GM12878 (cell line): ENCODE data around the gene SOX30. TPM values are rescaled to one million over a fixed set of nuclear protein-coding genes. Genes with fewer than 3 reads are reported as not detected.

Experiments used
- ATAC-seq: fragments of 200-7000 bp; cut with Tn5 transposase; 3 replicates; pipeline ENCODE4 v1.9.1; 2020; ENCODE audit warnings: mild to moderate bottlenecking, moderate library complexity
- BruUV-seq: library from RNA; stranded (reverse); fragments of 400-500 nt; replicated peaks from 2 replicates; lab custom pipeline; 2021; lab: Mats Ljungman, UMichigan
- CTCF ChIA-PET: fragments of 300-600 bp; sonication (Branson Sonifier 250); formaldehyde crosslinking; extraction: SDS; loops from one replicate; lab custom pipeline; 2021; ENCODE audit warnings: inconsistent platforms; lab: Yijun Ruan, JAX
- POLR2A ChIA-PET: fragments of 350-600 bp; formaldehyde crosslinking; extraction: SDS; loops from one replicate; lab custom pipeline; 2021; ENCODE audit warnings: inconsistent platforms; lab: Charles Lee
- RAD21 ChIA-PET: fragments of 300-600 bp; sonication (Branson Sonifier 250); formaldehyde crosslinking; loops from one replicate; lab custom pipeline; 2023; ENCODE audit warnings: antibody characterized with exemption; ENCODE audit not compliant: unreplicated experiment; lab: Charles Lee
- SMC1A ChIA-PET: fragments of 300-600 bp; sonication (Branson Sonifier 250); formaldehyde crosslinking; loops from one replicate; lab custom pipeline; 2023; ENCODE audit not compliant: unreplicated experiment, uncharacterized antibody; lab: Charles Lee
- DNase-seq: peaks from one replicate; pipeline ENCODE4 v3.0.0-alpha.2; 2011; ENCODE audit warnings: low read depth, low spot score
- FAIRE-seq: peaks from 3 replicates; lab custom pipeline; 2011; peaks lifted over from hg19 to GRCh38; lab: Jason Lieb, UNC
- H2AFZ ChIP-seq: 2 replicates; pipeline ENCODE4 v1.6.0; 2011; ENCODE audit warnings: low read depth, low read length, control low read depth; ENCODE audit not compliant: control insufficient read depth
- H3K27ac ChIP-seq: 2 replicates; pipeline ENCODE4 v1.5.1; 2011; ENCODE audit warnings: control low read depth; ENCODE audit not compliant: control insufficient read depth, insufficient read depth
- H3K27me3 ChIP-seq, 2 experiments: replicated peaks in 1 of 2; 2 replicates each; pipeline versions ENCODE4 v1.6.0 to v1.6.1; 2011; ENCODE audit warnings: low read length in 1 of 2; ENCODE audit not compliant: control insufficient read depth in 2 of 2, insufficient read depth in 2 of 2
- H3K36me3 ChIP-seq, 2 experiments: 2 replicates each; pipeline ENCODE4 v1.5.1; 2011; ENCODE audit warnings: low read length in 1 of 2; ENCODE audit not compliant: control insufficient read depth in 2 of 2, insufficient read depth in 2 of 2
- H3K4me1 ChIP-seq: 2 replicates; pipeline ENCODE4 v1.6.1; 2011; ENCODE audit warnings: mild to moderate bottlenecking, low read length, moderate library complexity, mixed read lengths; ENCODE audit not compliant: control insufficient read depth, insufficient read depth
- H3K4me2 ChIP-seq: 2 replicates; pipeline ENCODE4 v1.6.0; 2011; ENCODE audit warnings: control low read depth; ENCODE audit not compliant: control insufficient read depth, insufficient read depth
- H3K4me3 ChIP-seq: fragments of 200-600 bp; sonication (generic); 2 replicates; pipeline ENCODE4 v1.5.1; 2016
- H3K79me2 ChIP-seq: 2 replicates; pipeline ENCODE4 v1.6.0; 2011; ENCODE audit warnings: low read length; ENCODE audit not compliant: control insufficient read depth, insufficient read depth
- H3K9ac ChIP-seq: 2 replicates; pipeline ENCODE4 v1.8.0; 2011; ENCODE audit warnings: low read length, control low read depth, mixed read lengths; ENCODE audit not compliant: control insufficient read depth, insufficient read depth
- H3K9me3 ChIP-seq: replicated peaks from 3 replicates; pipeline ENCODE4 v1.5.1; 2011; ENCODE audit warnings: mild to moderate bottlenecking, low read length; ENCODE audit not compliant: control insufficient read depth, insufficient read depth
- H4K20me1 ChIP-seq: 2 replicates; pipeline ENCODE4 v1.6.0; 2011; ENCODE audit not compliant: control insufficient read depth, insufficient read depth
- BCL11A ChIP-seq: IDR thresholded peaks from 2 replicates; pipeline ENCODE4 v1.6.1; 2011; ENCODE audit warnings: low read depth, low read length
- CBX3 ChIP-seq: fragments of 200-600 bp; sonication (generic); IDR thresholded peaks from 2 replicates; pipeline ENCODE4 v1.6.1; 2016; ENCODE audit warnings: low read depth, borderline replicate concordance
- CHD1 ChIP-seq: IDR thresholded peaks from 2 replicates; pipeline ENCODE4 v1.6.1; 2012; ENCODE audit warnings: low read depth, low read length, improper control_type of control experiment
- CHD4 ChIP-seq: fragments of 200-600 bp; sonication (generic); IDR thresholded peaks from 2 replicates; pipeline ENCODE4 v1.6.1; 2016; ENCODE audit warnings: mild to moderate bottlenecking
- MXI1 ChIP-seq: fragments of 150-350 bp; IDR thresholded peaks from 2 replicates; pipeline ENCODE4 v1.6.1; 2011; ENCODE audit warnings: low read depth, mild to moderate bottlenecking, inconsistent platforms, low read length, improper control_type of control experiment
- MYB ChIP-seq: fragments of 150-350 bp; IDR thresholded peaks from 2 replicates; pipeline ENCODE4 v1.6.1; 2014; ENCODE audit warnings: mild to moderate bottlenecking, low read depth, low read length, borderline replicate concordance
- PKNOX1 ChIP-seq: fragments of 450-650 bp; IDR thresholded peaks from 2 replicates; pipeline ENCODE4 v1.6.1; 2016; ENCODE audit warnings: mild to moderate bottlenecking
- POU2F2 ChIP-seq: IDR thresholded peaks from 3 replicates; pipeline ENCODE4 v1.6.1; 2011; ENCODE audit warnings: low read depth, mild to moderate bottlenecking, low read length, borderline replicate concordance
- RUNX3 ChIP-seq: IDR thresholded peaks from 2 replicates; pipeline ENCODE4 v1.6.1; 2012; ENCODE audit warnings: low read length, inconsistent platforms
- SMAD5 ChIP-seq: IDR thresholded peaks from 2 replicates; pipeline ENCODE4 v1.6.1; 2016; ENCODE audit warnings: antibody characterized with exemption, low read depth
- SREBF2 ChIP-seq: IDR thresholded peaks from 2 replicates; pipeline ENCODE4 v1.6.1; 2012; ENCODE audit warnings: mild to moderate bottlenecking, low read length
- YY1 ChIP-seq: IDR thresholded peaks from 2 replicates; pipeline ENCODE4 v1.6.1; 2011; ENCODE audit warnings: low read depth, mild to moderate bottlenecking, low read length
- ZNF24 ChIP-seq: fragments of 450-650 bp; IDR thresholded peaks from 2 replicates; pipeline ENCODE4 v1.6.1; 2017; ENCODE audit warnings: antibody characterized with exemption, mild to moderate bottlenecking
- ZNF384 ChIP-seq: IDR thresholded peaks from 2 replicates; pipeline ENCODE4 v1.6.1; 2012; ENCODE audit warnings: low read depth, mild to moderate bottlenecking, low read length, improper control_type of control experiment, borderline replicate concordance
- WGBS: methylation state at CpG from one replicate; pipeline ENCODE4 v1.1.6; 2016; ENCODE audit warnings: low lambda C conversion rate; ENCODE audit not compliant: insufficient replicate concordance, insufficient coverage; ENCODE audit errors: missing lambda C conversion rate; 5-methylcytosine and 5-hydroxymethylcytosine counted together
- in situ Hi-C: fragments of 300-500 bp; cut with MboI; formaldehyde crosslinking; loops from 9 replicates; pipeline ENCODE4 v1.14.3; 2018; ENCODE audit warnings: mixed read lengths
- intact Hi-C: fragments of 100-400 bp; cut with micrococcal nuclease; formaldehyde crosslinking; loops from one replicate; pipeline ENCODE4 v1.14.2; 2022; ENCODE audit not compliant: unreplicated experiment
- polyA plus RNA-seq, 11 experiments: library from polyadenylated mRNA; depleted of rRNA in 4 of 11; unstranded in 6 of 11; stranded (reverse) in 5 of 11; fragments of >200 nt; fragmentation: Nextera tagmentation in 4 of 11; fragmentation: Illumina TruSeq in 1 of 11; extraction: Ambion mirVana in 4 of 11; extraction: Trizol in 1 of 11; gene quantifications; 1 replicate in 1 of 11; 2 replicates in 10 of 11; pipeline versions ENCODE4 v1.2.1 to v1.2.3, GENCODE V29; 2011 to 2016; ENCODE audit warnings: inconsistent platforms in 2 of 11, missing spikeins in 2 of 11, low read depth in 1 of 11
- total RNA-seq, 4 experiments: library from RNA; depleted of rRNA in 3 of 4; stranded (reverse); fragments of >200 nt in 3 of 4; fragmentation: Illumina TruSeq in 1 of 4; extraction: Trizol in 1 of 4; gene quantifications; 2 replicates each; pipeline versions ENCODE4 v1.2.1 to v1.2.3, GENCODE V29; 2013 to 2021
- TF ChIP-seq, protein P1 (sequence below): IDR thresholded peaks from 2 replicates; pipeline ENCODE4 v1.6.1; 2011; ENCODE audit warnings: borderline replicate concordance, low read depth, mild to moderate bottlenecking, moderate library complexity, mixed read lengths, low read length; ENCODE audit not compliant: insufficient read depth; ENCODE audit errors: extremely low read length
- TF ChIP-seq, protein P2 (sequence below): fragments of 450-650 bp; formaldehyde crosslinking; IDR thresholded peaks from 2 replicates; pipeline ENCODE4 v1.4.0; 2020; ENCODE audit warnings: mild to moderate bottlenecking, moderate library complexity
- TF ChIP-seq, protein P3 (sequence below): fragments of 450-650 bp; IDR thresholded peaks from 2 replicates; pipeline ENCODE4 v1.6.1; 2017; ENCODE audit warnings: mild to moderate bottlenecking, low read depth, inconsistent platforms; ENCODE audit not compliant: poor library complexity, severe bottlenecking

Gene SOX30
- total and polyA plus RNA-seq, 10 of the 15 experiments (the other 5 are each of a cell fraction or from before 2014, with no cell fraction given), result 0.06 to 0.32 (median 0.10) TPM; not detected in 2

DNA sequence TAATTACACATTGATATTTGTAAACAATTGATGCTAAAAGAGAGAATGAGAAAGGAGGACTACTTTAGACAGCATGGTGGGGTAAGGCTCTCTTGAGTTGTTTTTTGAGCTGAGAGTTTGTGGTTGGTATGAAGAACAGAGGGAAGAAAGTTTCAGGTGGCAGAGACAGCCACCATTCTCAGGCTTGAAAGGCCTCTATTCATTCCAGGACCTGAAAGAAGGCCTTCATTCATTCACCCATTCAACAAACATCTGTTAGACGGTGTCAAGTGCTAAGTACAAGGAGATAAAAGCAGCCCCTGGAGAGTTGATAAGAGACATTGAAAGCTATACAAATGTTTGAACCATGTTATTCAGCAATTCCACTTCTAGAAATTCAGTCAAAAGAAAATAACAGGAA lies 55.0 kb downstream of the SOX30 start:
- in situ Hi-C loops (no loop called here), intact Hi-C loops (loop anchor here (2.0 to 10.0 kb wide), 6 partner anchors 14 to 682 kb away; partner anchors contain the start of gene ADAM19)
- WGBS, result 5% methylated on average over 1 of the region's 1 CpG
- H3K9me3 ChIP-seq, result no peaks in the 10 kb centered on the region; the same call in 2 of the 3 replicates
- BruUV-seq, result TSS peak; percentile 49
- H3K27ac ChIP-seq, result peak overlapping the region; percentile 79
- H4K20me1 ChIP-seq, result no peaks in the 10 kb centered on the region
- SMC1A ChIA-PET, result interaction anchor here (0.6 to 11.0 kb wide), 15 partner anchors 13 to 455 kb away, joined by 3 to 146 read pairs (median 27); partner anchors contain the start of genes C5orf52, MED7 and THG1L
- H3K4me3 ChIP-seq, result peak overlapping the region; percentile 23; the same call in 1 of the 2 replicates
- no peak overlapping the region for H2AFZ ChIP-seq
- H3K9ac ChIP-seq, result no peak overlapping the region
- POLR2A ChIA-PET, result interaction anchor here (0.7 to 4.5 kb wide), 11 partner anchors 11 to 325 kb away, joined by 3 to 25 read pairs (median 5); no protein-coding TSS in a partner anchor
- CTCF ChIA-PET, result interaction anchor here (0.6 to 3.3 kb wide), 13 partner anchors 10 to 424 kb away, joined by 3 to 14 read pairs (median 5); partner anchors contain the start of genes LSM11 and THG1L
- no peaks in the 10 kb centered on the region for H3K27me3 ChIP-seq
- H3K36me3 ChIP-seq, result no peaks in the 10 kb centered on the region
- H3K4me2 ChIP-seq, result peak overlapping the region; percentile 59
- RAD21 ChIA-PET, result interaction anchor here (0.8 to 9.3 kb wide), 16 partner anchors 8 to 325 kb away, joined by 3 to 90 read pairs (median 7); partner anchors contain the start of genes ADAM19, LSM11 and THG1L
- H3K79me2 ChIP-seq, result no peaks in the 10 kb centered on the region
- FAIRE-seq (no peak), ATAC-seq (peak; percentile 29), DNase-seq (no peak)
- peaks cover 84% of the 10 kb centered on the region for H3K4me1 ChIP-seq
- TF ChIP-seq CBX3 (no peak), BCL11A (no peak), SMAD5 (no peak), PKNOX1 (no peak), MXI1 (no peak), SREBF2 (no peak), ZNF384 (no peak), RUNX3 (peak; percentile 46), CHD4 (no peak), CHD1 (no peak), POU2F2 (no peak), ZNF24 (peak; percentile 97), MYB (no peak), YY1 (0 out of 2 replicates have a peak, but pooled peaks have one; percentile 8)
- TF ChIP-seq, protein P1, sequence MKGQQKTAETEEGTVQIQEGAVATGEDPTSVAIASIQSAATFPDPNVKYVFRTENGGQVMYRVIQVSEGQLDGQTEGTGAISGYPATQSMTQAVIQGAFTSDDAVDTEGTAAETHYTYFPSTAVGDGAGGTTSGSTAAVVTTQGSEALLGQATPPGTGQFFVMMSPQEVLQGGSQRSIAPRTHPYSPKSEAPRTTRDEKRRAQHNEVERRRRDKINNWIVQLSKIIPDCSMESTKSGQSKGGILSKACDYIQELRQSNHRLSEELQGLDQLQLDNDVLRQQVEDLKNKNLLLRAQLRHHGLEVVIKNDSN, result no peak
- TF ChIP-seq, protein P2, sequence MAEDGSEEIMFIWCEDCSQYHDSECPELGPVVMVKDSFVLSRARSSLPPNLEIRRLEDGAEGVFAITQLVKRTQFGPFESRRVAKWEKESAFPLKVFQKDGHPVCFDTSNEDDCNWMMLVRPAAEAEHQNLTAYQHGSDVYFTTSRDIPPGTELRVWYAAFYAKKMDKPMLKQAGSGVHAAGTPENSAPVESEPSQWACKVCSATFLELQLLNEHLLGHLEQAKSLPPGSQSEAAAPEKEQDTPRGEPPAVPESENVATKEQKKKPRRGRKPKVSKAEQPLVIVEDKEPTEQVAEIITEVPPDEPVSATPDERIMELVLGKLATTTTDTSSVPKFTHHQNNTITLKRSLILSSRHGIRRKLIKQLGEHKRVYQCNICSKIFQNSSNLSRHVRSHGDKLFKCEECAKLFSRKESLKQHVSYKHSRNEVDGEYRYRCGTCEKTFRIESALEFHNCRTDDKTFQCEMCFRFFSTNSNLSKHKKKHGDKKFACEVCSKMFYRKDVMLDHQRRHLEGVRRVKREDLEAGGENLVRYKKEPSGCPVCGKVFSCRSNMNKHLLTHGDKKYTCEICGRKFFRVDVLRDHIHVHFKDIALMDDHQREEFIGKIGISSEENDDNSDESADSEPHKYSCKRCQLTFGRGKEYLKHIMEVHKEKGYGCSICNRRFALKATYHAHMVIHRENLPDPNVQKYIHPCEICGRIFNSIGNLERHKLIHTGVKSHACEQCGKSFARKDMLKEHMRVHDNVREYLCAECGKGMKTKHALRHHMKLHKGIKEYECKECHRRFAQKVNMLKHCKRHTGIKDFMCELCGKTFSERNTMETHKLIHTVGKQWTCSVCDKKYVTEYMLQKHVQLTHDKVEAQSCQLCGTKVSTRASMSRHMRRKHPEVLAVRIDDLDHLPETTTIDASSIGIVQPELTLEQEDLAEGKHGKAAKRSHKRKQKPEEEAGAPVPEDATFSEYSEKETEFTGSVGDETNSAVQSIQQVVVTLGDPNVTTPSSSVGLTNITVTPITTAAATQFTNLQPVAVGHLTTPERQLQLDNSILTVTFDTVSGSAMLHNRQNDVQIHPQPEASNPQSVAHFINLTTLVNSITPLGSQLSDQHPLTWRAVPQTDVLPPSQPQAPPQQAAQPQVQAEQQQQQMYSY (CRISPR knock-in tag), result no peak
- TF ChIP-seq, protein P3, sequence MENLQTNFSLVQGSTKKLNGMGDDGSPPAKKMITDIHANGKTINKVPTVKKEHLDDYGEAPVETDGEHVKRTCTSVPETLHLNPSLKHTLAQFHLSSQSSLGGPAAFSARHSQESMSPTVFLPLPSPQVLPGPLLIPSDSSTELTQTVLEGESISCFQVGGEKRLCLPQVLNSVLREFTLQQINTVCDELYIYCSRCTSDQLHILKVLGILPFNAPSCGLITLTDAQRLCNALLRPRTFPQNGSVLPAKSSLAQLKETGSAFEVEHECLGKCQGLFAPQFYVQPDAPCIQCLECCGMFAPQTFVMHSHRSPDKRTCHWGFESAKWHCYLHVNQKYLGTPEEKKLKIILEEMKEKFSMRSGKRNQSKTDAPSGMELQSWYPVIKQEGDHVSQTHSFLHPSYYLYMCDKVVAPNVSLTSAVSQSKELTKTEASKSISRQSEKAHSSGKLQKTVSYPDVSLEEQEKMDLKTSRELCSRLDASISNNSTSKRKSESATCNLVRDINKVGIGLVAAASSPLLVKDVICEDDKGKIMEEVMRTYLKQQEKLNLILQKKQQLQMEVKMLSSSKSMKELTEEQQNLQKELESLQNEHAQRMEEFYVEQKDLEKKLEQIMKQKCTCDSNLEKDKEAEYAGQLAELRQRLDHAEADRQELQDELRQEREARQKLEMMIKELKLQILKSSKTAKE, result no peak
